GM12878 (cell line): ENCODE measurements around the gene KCNJ10. TPM values are rescaled to one million over a fixed set of nuclear protein-coding genes. Genes with fewer than 3 reads are reported as not detected.

Experiments used
- ATAC-seq: fragments of 200-7000 bp; cut with Tn5 transposase; 3 replicates; pipeline ENCODE4 v1.9.1; 2020; ENCODE audit warnings: mild to moderate bottlenecking, moderate library complexity
- BruUV-seq: library from RNA; stranded (reverse); fragments of 400-500 nt; replicated peaks from 2 replicates; lab custom pipeline; 2021; lab: Mats Ljungman, UMichigan
- CTCF ChIA-PET: fragments of 300-600 bp; sonication (Branson Sonifier 250); formaldehyde crosslinking; extraction: SDS; loops from one replicate; lab custom pipeline; 2021; ENCODE audit warnings: inconsistent platforms; lab: Yijun Ruan, JAX
- POLR2A ChIA-PET: fragments of 350-600 bp; formaldehyde crosslinking; extraction: SDS; loops from one replicate; lab custom pipeline; 2021; ENCODE audit warnings: inconsistent platforms; lab: Charles Lee
- RAD21 ChIA-PET: fragments of 300-600 bp; sonication (Branson Sonifier 250); formaldehyde crosslinking; loops from one replicate; lab custom pipeline; 2023; ENCODE audit warnings: antibody characterized with exemption; ENCODE audit not compliant: unreplicated experiment; lab: Charles Lee
- SMC1A ChIA-PET: fragments of 300-600 bp; sonication (Branson Sonifier 250); formaldehyde crosslinking; loops from one replicate; lab custom pipeline; 2023; ENCODE audit not compliant: unreplicated experiment, uncharacterized antibody; lab: Charles Lee
- DNase-seq: peaks from one replicate; pipeline ENCODE4 v3.0.0-alpha.2; 2011; ENCODE audit warnings: low read depth, low spot score
- FAIRE-seq: peaks from 3 replicates; lab custom pipeline; 2011; peaks lifted over from hg19 to GRCh38; lab: Jason Lieb, UNC
- H2AFZ ChIP-seq: 2 replicates; pipeline ENCODE4 v1.6.0; 2011; ENCODE audit warnings: low read depth, low read length, control low read depth; ENCODE audit not compliant: control insufficient read depth
- H3K27ac ChIP-seq: 2 replicates; pipeline ENCODE4 v1.5.1; 2011; ENCODE audit warnings: control low read depth; ENCODE audit not compliant: control insufficient read depth, insufficient read depth
- H3K27me3 ChIP-seq, 2 experiments: replicated peaks in 1 of 2; 2 replicates each; pipeline versions ENCODE4 v1.6.0 to v1.6.1; 2011; ENCODE audit warnings: low read length in 1 of 2; ENCODE audit not compliant: control insufficient read depth in 2 of 2, insufficient read depth in 2 of 2
- H3K36me3 ChIP-seq, 2 experiments: 2 replicates each; pipeline ENCODE4 v1.5.1; 2011; ENCODE audit warnings: low read length in 1 of 2; ENCODE audit not compliant: control insufficient read depth in 2 of 2, insufficient read depth in 2 of 2
- H3K4me1 ChIP-seq: 2 replicates; pipeline ENCODE4 v1.6.1; 2011; ENCODE audit warnings: mild to moderate bottlenecking, low read length, moderate library complexity, mixed read lengths; ENCODE audit not compliant: control insufficient read depth, insufficient read depth
- H3K4me2 ChIP-seq: 2 replicates; pipeline ENCODE4 v1.6.0; 2011; ENCODE audit warnings: control low read depth; ENCODE audit not compliant: control insufficient read depth, insufficient read depth
- H3K4me3 ChIP-seq: fragments of 200-600 bp; sonication (generic); 2 replicates; pipeline ENCODE4 v1.5.1; 2016
- H3K79me2 ChIP-seq: 2 replicates; pipeline ENCODE4 v1.6.0; 2011; ENCODE audit warnings: low read length; ENCODE audit not compliant: control insufficient read depth, insufficient read depth
- H3K9ac ChIP-seq: 2 replicates; pipeline ENCODE4 v1.8.0; 2011; ENCODE audit warnings: low read length, control low read depth, mixed read lengths; ENCODE audit not compliant: control insufficient read depth, insufficient read depth
- H3K9me3 ChIP-seq: replicated peaks from 3 replicates; pipeline ENCODE4 v1.5.1; 2011; ENCODE audit warnings: mild to moderate bottlenecking, low read length; ENCODE audit not compliant: control insufficient read depth, insufficient read depth
- H4K20me1 ChIP-seq: 2 replicates; pipeline ENCODE4 v1.6.0; 2011; ENCODE audit not compliant: control insufficient read depth, insufficient read depth
- BACH1 ChIP-seq: fragments of 450-650 bp; IDR thresholded peaks from 2 replicates; pipeline ENCODE4 v1.6.1; 2017; ENCODE audit warnings: mild to moderate bottlenecking, borderline replicate concordance
- BHLHE40 ChIP-seq, 2 experiments: fragments of 450-650 bp in 1 of 2; IDR thresholded peaks; 2 replicates each; pipeline ENCODE4 v1.6.1; 2011 to 2017; ENCODE audit warnings: low read depth in 2 of 2, borderline replicate concordance in 1 of 2, improper control_type of control experiment in 1 of 2, low read length in 1 of 2, mild to moderate bottlenecking in 1 of 2
- DPF2 ChIP-seq: fragments of 450-650 bp; IDR thresholded peaks from 2 replicates; pipeline ENCODE4 v1.6.1; 2017; ENCODE audit warnings: mild to moderate bottlenecking
- EP300 ChIP-seq, 2 experiments: fragments of 150-350 bp in 1 of 2; IDR thresholded peaks; 2 replicates each; pipeline ENCODE4 v1.6.1; 2011 to 2012; ENCODE audit warnings: low read depth in 2 of 2, low read length in 2 of 2, borderline replicate concordance in 1 of 2, improper control_type of control experiment in 1 of 2, inconsistent platforms in 1 of 2; ENCODE audit not compliant: control insufficient read depth in 1 of 2
- FOXK2 ChIP-seq: fragments of 450-650 bp; IDR thresholded peaks from 2 replicates; pipeline ENCODE4 v1.6.1; 2017; ENCODE audit warnings: mild to moderate bottlenecking, moderate library complexity
- IRF3 ChIP-seq: fragments of 450-650 bp; IDR thresholded peaks from 2 replicates; pipeline ENCODE4 v1.6.1; 2014; ENCODE audit warnings: mild to moderate bottlenecking
- JUNB ChIP-seq: IDR thresholded peaks from 2 replicates; pipeline ENCODE4 v1.6.1; 2016; ENCODE audit warnings: antibody characterized with exemption, mild to moderate bottlenecking
- MTA2 ChIP-seq: fragments of 450-650 bp; IDR thresholded peaks from 2 replicates; pipeline ENCODE4 v1.6.1; 2016; ENCODE audit warnings: low read depth, mild to moderate bottlenecking, moderate library complexity
- MYB ChIP-seq: fragments of 150-350 bp; IDR thresholded peaks from 2 replicates; pipeline ENCODE4 v1.6.1; 2014; ENCODE audit warnings: mild to moderate bottlenecking, low read depth, low read length, borderline replicate concordance
- NR2F1 ChIP-seq: fragments of 450-650 bp; conservative IDR thresholded peaks from 2 replicates; pipeline ENCODE4 v1.6.1; 2017; ENCODE audit warnings: mild to moderate bottlenecking
- POLR2A ChIP-seq: IDR thresholded peaks from 2 replicates; pipeline ENCODE4 v1.6.1; 2011; ENCODE audit warnings: low read depth, mild to moderate bottlenecking, low read length
- POU2F2 ChIP-seq: IDR thresholded peaks from 3 replicates; pipeline ENCODE4 v1.6.1; 2011; ENCODE audit warnings: low read depth, mild to moderate bottlenecking, low read length, borderline replicate concordance
- RB1 ChIP-seq: fragments of 450-650 bp; formaldehyde crosslinking; IDR thresholded peaks from 2 replicates; pipeline ENCODE4 v1.6.1; 2017; ENCODE audit warnings: mild to moderate bottlenecking, borderline replicate concordance
- RFX5 ChIP-seq: IDR thresholded peaks from 2 replicates; pipeline ENCODE4 v1.6.1; 2011; ENCODE audit warnings: low read depth, low read length, improper control_type of control experiment
- SIX5 ChIP-seq: IDR thresholded peaks from 2 replicates; pipeline ENCODE4 v1.6.1; 2011; ENCODE audit warnings: mild to moderate bottlenecking, low read depth, low read length, moderate library complexity; ENCODE audit not compliant: severe bottlenecking
- TAF1 ChIP-seq: IDR thresholded peaks from 2 replicates; pipeline ENCODE4 v1.6.1; 2011; ENCODE audit warnings: mild to moderate bottlenecking, low read depth, low read length, borderline replicate concordance
- ZBTB11 ChIP-seq: fragments of 450-650 bp; formaldehyde crosslinking; IDR thresholded peaks from 2 replicates; pipeline ENCODE4 v1.5.0; 2022; ENCODE audit warnings: mild to moderate bottlenecking, missing genetic modification characterization
- ZNF24 ChIP-seq: fragments of 450-650 bp; IDR thresholded peaks from 2 replicates; pipeline ENCODE4 v1.6.1; 2017; ENCODE audit warnings: antibody characterized with exemption, mild to moderate bottlenecking
- WGBS: methylation state at CpG from one replicate; pipeline ENCODE4 v1.1.6; 2016; ENCODE audit warnings: low lambda C conversion rate; ENCODE audit not compliant: insufficient replicate concordance, insufficient coverage; ENCODE audit errors: missing lambda C conversion rate; 5-methylcytosine and 5-hydroxymethylcytosine counted together
- in situ Hi-C: fragments of 300-500 bp; cut with MboI; formaldehyde crosslinking; loops from 9 replicates; pipeline ENCODE4 v1.14.3; 2018; ENCODE audit warnings: mixed read lengths
- intact Hi-C: fragments of 100-400 bp; cut with micrococcal nuclease; formaldehyde crosslinking; loops from one replicate; pipeline ENCODE4 v1.14.2; 2022; ENCODE audit not compliant: unreplicated experiment
- polyA plus RNA-seq, 11 experiments: library from polyadenylated mRNA; depleted of rRNA in 4 of 11; unstranded in 6 of 11; stranded (reverse) in 5 of 11; fragments of >200 nt; fragmentation: Nextera tagmentation in 4 of 11; fragmentation: Illumina TruSeq in 1 of 11; extraction: Ambion mirVana in 4 of 11; extraction: Trizol in 1 of 11; gene quantifications; 1 replicate in 1 of 11; 2 replicates in 10 of 11; pipeline versions ENCODE4 v1.2.1 to v1.2.3, GENCODE V29; 2011 to 2016; ENCODE audit warnings: inconsistent platforms in 2 of 11, missing spikeins in 2 of 11, low read depth in 1 of 11
- total RNA-seq, 4 experiments: library from RNA; depleted of rRNA in 3 of 4; stranded (reverse); fragments of >200 nt in 3 of 4; fragmentation: Illumina TruSeq in 1 of 4; extraction: Trizol in 1 of 4; gene quantifications; 2 replicates each; pipeline versions ENCODE4 v1.2.1 to v1.2.3, GENCODE V29; 2013 to 2021
- TF ChIP-seq, protein P1 (sequence below): IDR thresholded peaks from 2 replicates; pipeline ENCODE4 v1.6.1; 2012; ENCODE audit warnings: low read depth, low read length, improper control_type of control experiment

KCNJ10 gene
- total and polyA plus RNA-seq, 10 of the 15 experiments (the other 5 are each of a cell fraction or from before 2014, with no cell fraction given): 0.01 to 0.29 (median 0.09) TPM; not detected in 2

- under 1% methylated on average over 21 of the region's 40 CpGs for WGBS
- ChIA-PET CTCF (interaction anchor here (1.2 to 30.2 kb wide), 10 partner anchors 10 to 278 kb away, joined by 4 to 1035 read pairs (median 16); partner anchors contain the start of genes KCNJ10 and KCNJ9), RAD21 (interaction anchor here (1.0 to 4.4 kb wide), 11 partner anchors 12 to 277 kb away, joined by 3 to 31 read pairs (median 4); partner anchors contain the start of gene DCAF8), POLR2A (interaction anchor here (0.6 to 2.0 kb wide), 6 partner anchors 105 to 616 kb away, joined by 3 to 8 read pairs (median 4); partner anchors contain the start of gene DCAF8), SMC1A (interaction anchor here (0.6 to 4.2 kb wide), 7 partner anchors 12 to 278 kb away, joined by 3 to 35 read pairs (median 5); partner anchors contain the start of gene PEX19)
- in situ Hi-C loops (loop anchor here (5.0 kb wide), 3 partner anchors 153 to 278 kb away; no protein-coding TSS in a partner anchor), intact Hi-C loops (no loop called here)
- no peaks in the 10 kb centered on the region; a peak in 1 of 4 replicates for H3K36me3 ChIP-seq
- FAIRE-seq: peak; percentile 89
- ATAC-seq: peak; percentile 85
- peak; percentile 55 for DNase-seq
- peaks cover 9% of the 10 kb centered on the region for H3K79me2 ChIP-seq
- BruUV-seq: no TSS peak
- no peaks in the 10 kb centered on the region; the same call in 1 of the 2 replicates for H4K20me1 ChIP-seq
- peak overlapping the region; percentile 97 for H3K4me2 ChIP-seq
- peak overlapping the region; percentile 54; the same call in 1 of the 2 replicates for H3K27ac ChIP-seq
- peak overlapping the region; percentile 65 for H3K9ac ChIP-seq
- no peaks in the 10 kb centered on the region for H3K9me3 ChIP-seq
- no peaks in the 10 kb centered on the region for H3K27me3 ChIP-seq
- H3K4me3 ChIP-seq: peak overlapping the region; percentile 82
- peak overlapping the region; percentile 98 for H2AFZ ChIP-seq
- peaks cover 25% of the 10 kb centered on the region for H3K4me1 ChIP-seq
- TF ChIP-seq BACH1: no peak
- no peak for TF ChIP-seq ZBTB11
- TF ChIP-seq TAF1: no peak
- no peak for TF ChIP-seq EP300 (IDR thresholded peaks at IDR 0.05; ENCODE audit: borderline replicate concordance in 1 of 2, control insufficient read depth in 1 of 2, low read depth in 2 of 2, low read length in 2 of 2)
- TF ChIP-seq RB1: no peak
- TF ChIP-seq, protein P1, sequence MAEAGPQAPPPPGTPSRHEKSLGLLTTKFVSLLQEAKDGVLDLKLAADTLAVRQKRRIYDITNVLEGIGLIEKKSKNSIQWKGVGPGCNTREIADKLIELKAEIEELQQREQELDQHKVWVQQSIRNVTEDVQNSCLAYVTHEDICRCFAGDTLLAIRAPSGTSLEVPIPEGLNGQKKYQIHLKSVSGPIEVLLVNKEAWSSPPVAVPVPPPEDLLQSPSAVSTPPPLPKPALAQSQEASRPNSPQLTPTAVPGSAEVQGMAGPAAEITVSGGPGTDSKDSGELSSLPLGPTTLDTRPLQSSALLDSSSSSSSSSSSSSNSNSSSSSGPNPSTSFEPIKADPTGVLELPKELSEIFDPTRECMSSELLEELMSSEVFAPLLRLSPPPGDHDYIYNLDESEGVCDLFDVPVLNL: no peak
- TF ChIP-seq POU2F2: no peak
- TF ChIP-seq FOXK2: no peak
- 0 out of 2 replicates have a peak, but pooled peaks have one; percentile 9 for TF ChIP-seq MTA2
- TF ChIP-seq ZNF24: no peak
- no peak for TF ChIP-seq MYB
- TF ChIP-seq BHLHE40 (IDR thresholded peaks at IDR 0.05; ENCODE audit: borderline replicate concordance in 1 of 2, low read depth in 2 of 2, low read length in 1 of 2): no peak
- TF ChIP-seq RFX5: no peak
- TF ChIP-seq SIX5: no peak
- no peak for TF ChIP-seq NR2F1
- 0 out of 2 replicates have a peak, but pooled peaks have one; percentile 47 for TF ChIP-seq DPF2
- no peak for TF ChIP-seq IRF3
- no peak for TF ChIP-seq POLR2A
- no peak for TF ChIP-seq JUNB
These were observed 29.0 kb upstream of the KCNJ10 start for GRCh38 chr1:160098852-160099561.
